IMR-90 (cell line): Measurements from ENCODE around the gene ISOC1. TPM values are rescaled to one million over a fixed set of nuclear protein-coding genes. Genes with fewer than 3 reads are reported as not detected.

ENCODE experiments used
- ATAC-seq: fragments of 200-7000 bp; cut with Tn5 transposase; 2 replicates; pipeline ENCODE4 v1.9.1; 2020; ENCODE audit warnings: low read depth, mild to moderate bottlenecking, moderate library complexity
- BruUV-seq: library from RNA; stranded (reverse); fragments of 400-500 nt; replicated peaks from 2 replicates; lab custom pipeline; 2021; lab: Mats Ljungman, UMichigan
- CTCF ChIA-PET: fragments of 300-600 bp; formaldehyde crosslinking; extraction: SDS; loops from one replicate; lab custom pipeline; 2021; ENCODE audit warnings: antibody characterized with exemption; lab: Yijun Ruan, JAX
- POLR2A ChIA-PET: fragments of 300-600 bp; sonication (Branson Sonifier 250); formaldehyde crosslinking; loops from one replicate; lab custom pipeline; 2022; ENCODE audit warnings: antibody characterized with exemption; ENCODE audit not compliant: unreplicated experiment; lab: Charles Lee
- DNase-seq: peaks from one replicate; pipeline ENCODE4 v3.0.0; 2013
- H2AFZ ChIP-seq: replicated peaks from 2 replicates; pipeline ENCODE3; 2013; ENCODE audit warnings: low read length, mild to moderate bottlenecking; ENCODE audit not compliant: poor library complexity
- H2AK5ac ChIP-seq: 2 replicates; pipeline ENCODE4 v1.6.1; 2013; ENCODE audit warnings: low read depth, low read length, inconsistent platforms
- H2AK9ac ChIP-seq: replicated peaks from 2 replicates; pipeline ENCODE3; 2013; ENCODE audit warnings: mild to moderate bottlenecking, low read depth, low read length, moderate library complexity; ENCODE audit not compliant: poor library complexity
- H2BK120ac ChIP-seq: 2 replicates; pipeline ENCODE4 v1.6.1; 2013; ENCODE audit warnings: low read depth, low read length, inconsistent platforms
- H2BK15ac ChIP-seq: 3 replicates; pipeline ENCODE4 v1.6.1; 2013; ENCODE audit warnings: low read depth, low read length, inconsistent platforms
- H2BK20ac ChIP-seq: 2 replicates; pipeline ENCODE4 v1.6.1; 2013; ENCODE audit warnings: low read depth, mild to moderate bottlenecking, inconsistent platforms, low read length, moderate library complexity
- H2BK5ac ChIP-seq: 2 replicates; pipeline ENCODE4 v1.6.1; 2013; ENCODE audit warnings: mild to moderate bottlenecking, low read depth, low read length, inconsistent platforms; ENCODE audit not compliant: poor library complexity, severe bottlenecking
- H3K14ac ChIP-seq: replicated peaks from 2 replicates; pipeline ENCODE4 v1.6.1; 2013; ENCODE audit warnings: low read depth, low read length, inconsistent platforms
- H3K18ac ChIP-seq: 2 replicates; pipeline ENCODE4 v1.6.1; 2013; ENCODE audit warnings: low read depth, low read length, control low read depth
- H3K23ac ChIP-seq: 2 replicates; pipeline ENCODE4 v1.6.1; 2013; ENCODE audit warnings: low read depth, low read length, inconsistent platforms
- H3K27ac ChIP-seq: 2 replicates; pipeline ENCODE4 v1.5.1; 2013; ENCODE audit warnings: mild to moderate bottlenecking, control low read depth, low read length; ENCODE audit not compliant: insufficient read depth
- H3K27me3 ChIP-seq: 2 replicates; pipeline ENCODE4 v1.6.1; 2013; ENCODE audit warnings: low read length; ENCODE audit not compliant: control insufficient read depth, insufficient read depth
- H3K36me3 ChIP-seq: 2 replicates; pipeline ENCODE4 v1.6.1; 2013; ENCODE audit warnings: low read length, mixed read lengths; ENCODE audit not compliant: control insufficient read depth, insufficient read depth
- H3K4ac ChIP-seq: 2 replicates; pipeline ENCODE4 v1.6.1; 2013; ENCODE audit warnings: low read depth, low read length, inconsistent platforms
- H3K4me1 ChIP-seq: 2 replicates; pipeline ENCODE4 v1.6.1; 2013; ENCODE audit warnings: low read length, mixed read lengths; ENCODE audit not compliant: control insufficient read depth, insufficient read depth
- H3K4me2 ChIP-seq: 2 replicates; pipeline ENCODE4 v1.6.1; 2013; ENCODE audit warnings: low read depth, mild to moderate bottlenecking, control low read depth, low read length, moderate library complexity
- H3K4me3 ChIP-seq: 2 replicates; pipeline ENCODE4 v1.5.1; 2013; ENCODE audit warnings: low read depth, mild to moderate bottlenecking, control low read depth, low read length, moderate library complexity; ENCODE audit not compliant: insufficient read depth
- H3K56ac ChIP-seq: 2 replicates; pipeline ENCODE4 v1.6.1; 2013; ENCODE audit warnings: low read length, inconsistent platforms; ENCODE audit not compliant: insufficient read depth; ENCODE audit errors: extremely low read depth
- H3K79me1 ChIP-seq, 2 experiments: 2 replicates each; pipeline ENCODE4 v1.6.1; 2013; ENCODE audit warnings: low read length in 2 of 2, inconsistent platforms in 1 of 2, low read depth in 1 of 2
- H3K9ac ChIP-seq: 2 replicates; pipeline ENCODE4 v1.6.1; 2013; ENCODE audit warnings: low read depth, low read length, control low read depth
- H3K9me1 ChIP-seq: 2 replicates; pipeline ENCODE4 v1.6.1; 2013; ENCODE audit warnings: low read length, inconsistent platforms; ENCODE audit not compliant: insufficient read depth
- H3K9me3 ChIP-seq: 2 replicates; pipeline ENCODE4 v1.6.1; 2013; ENCODE audit warnings: low read length; ENCODE audit not compliant: control insufficient read depth, insufficient read depth
- H4K20me1 ChIP-seq: 2 replicates; pipeline ENCODE4 v1.6.1; 2013; ENCODE audit warnings: low read length, inconsistent platforms; ENCODE audit not compliant: insufficient read depth
- H4K5ac ChIP-seq: 2 replicates; pipeline ENCODE4 v1.6.1; 2013; ENCODE audit warnings: mild to moderate bottlenecking, low read depth, low read length, control low read depth
- H4K8ac ChIP-seq, 2 experiments: 2 replicates each; pipeline ENCODE4 v1.6.1; 2013; ENCODE audit warnings: low read depth in 2 of 2, low read length in 2 of 2, control low read depth in 1 of 2, inconsistent platforms in 1 of 2
- H4K91ac ChIP-seq: 2 replicates; pipeline ENCODE4 v1.6.1; 2013; ENCODE audit warnings: low read depth, low read length, inconsistent platforms; ENCODE audit not compliant: insufficient read depth
- BHLHE40 ChIP-seq: fragments of 150-350 bp; IDR thresholded peaks from 2 replicates; pipeline ENCODE4 v1.6.1; 2016; ENCODE audit warnings: mild to moderate bottlenecking, low read depth, low read length
- CEBPB ChIP-seq: IDR thresholded peaks from 2 replicates; pipeline ENCODE4 v1.6.1; 2012; ENCODE audit warnings: low read depth, low read length, improper control_type of control experiment
- CTCF ChIP-seq: conservative IDR thresholded peaks from 2 replicates; pipeline ENCODE4 v1.5.1; 2012; ENCODE audit warnings: mild to moderate bottlenecking, low read depth, low read length, improper control_type of control experiment
- MXI1 ChIP-seq: IDR thresholded peaks from 2 replicates; pipeline ENCODE4 v1.6.1; 2012; ENCODE audit warnings: low read depth, mild to moderate bottlenecking, low read length, moderate library complexity, borderline replicate concordance
- NFE2L2 ChIP-seq: fragments of 150-350 bp; IDR thresholded peaks from 2 replicates; pipeline ENCODE4 v1.6.1; 2016; ENCODE audit warnings: low read depth, mild to moderate bottlenecking, low read length
- POLR2A ChIP-seq: IDR thresholded peaks from 2 replicates; pipeline ENCODE4 v1.6.1; 2012; ENCODE audit warnings: mild to moderate bottlenecking, low read depth, low read length
- RAD21 ChIP-seq: IDR thresholded peaks from 2 replicates; pipeline ENCODE4 v1.6.1; 2012; ENCODE audit warnings: low read length, improper control_type of control experiment
- RCOR1 ChIP-seq: IDR thresholded peaks from 2 replicates; pipeline ENCODE4 v1.6.1; 2012; ENCODE audit warnings: mild to moderate bottlenecking, low read length, improper control_type of control experiment; ENCODE audit not compliant: insufficient replicate concordance
- RFX5 ChIP-seq: IDR thresholded peaks from 2 replicates; pipeline ENCODE4 v1.8.0; 2012; ENCODE audit warnings: low read depth, mild to moderate bottlenecking, low read length, moderate library complexity
- SMC3 ChIP-seq: fragments of 150-350 bp; IDR thresholded peaks from 2 replicates; pipeline ENCODE4 v1.6.1; 2016; ENCODE audit warnings: low read depth, mild to moderate bottlenecking, antibody characterized with exemption, low read length, moderate library complexity
- WGBS, 2 experiments: methylation state at CpG; one replicate each; pipeline versions ENCODE4 v1.1.5 to v1.1.7; 2013; ENCODE audit warnings: missing lambda C conversion rate in 2 of 2; ENCODE audit not compliant: insufficient read length in 1 of 2; ENCODE audit errors: extremely low coverage in 2 of 2; 5-methylcytosine and 5-hydroxymethylcytosine counted together
- dilution Hi-C: fragments of 300-500 bp; cut with HindIII; formaldehyde crosslinking; loops from one replicate; pipeline ENCODE4 v1.14.3; 2018; ENCODE audit warnings: low sequenced_read_pairs; ENCODE audit not compliant: unreplicated experiment
- in situ Hi-C: fragments of 300-500 bp; cut with MboI; formaldehyde crosslinking; loops from 3 replicates; pipeline ENCODE4 v1.14.3; 2019; ENCODE audit warnings: low sequenced_read_pairs, inconsistent platforms, mixed read lengths
- intact Hi-C: fragments of 100-400 bp; cut with micrococcal nuclease; formaldehyde crosslinking; loops from 2 replicates; pipeline ENCODE4 v1.10.0; 2022
- polyA plus RNA-seq, 3 experiments: library from polyadenylated mRNA; depleted of rRNA; stranded (reverse); fragments of >200 nt; gene quantifications; 2 replicates each; pipeline ENCODE4 v1.2.3, GENCODE V29; 2012; ENCODE audit warnings: low replicate concordance in 1 of 3
- total RNA-seq: library from RNA; depleted of rRNA; stranded (reverse); fragments of >200 nt; gene quantifications from 2 replicates; pipeline ENCODE4 v1.2.3, GENCODE V29; 2012
- TF ChIP-seq, protein P1 (sequence below): fragments of 150-350 bp; IDR thresholded peaks from 2 replicates; pipeline ENCODE4 v1.6.1; 2017; ENCODE audit warnings: mild to moderate bottlenecking, antibody characterized with exemption, low read length, low read depth

Gene ISOC1
- total and polyA plus RNA-seq, 2 of the 4 experiments (the other 2 are of a cell fraction), result 10.8 to 11.6 TPM

- BruUV-seq, result no TSS peak
- ATAC-seq, result no peak
- H3K9me3 ChIP-seq, result no peaks in the 10 kb centered on the region
- H2BK20ac ChIP-seq, result no peak overlapping the region
- no peak overlapping the region for H3K14ac ChIP-seq
- no peak overlapping the region for H2BK5ac ChIP-seq
- no peak overlapping the region for H4K91ac ChIP-seq
- H4K5ac ChIP-seq, result no peak overlapping the region
- H4K8ac ChIP-seq, result no peak overlapping the region
- H3K36me3 ChIP-seq, result no peaks in the 10 kb centered on the region
- H3K27me3 ChIP-seq, result no peaks in the 10 kb centered on the region
- no peaks in the 10 kb centered on the region for H3K9me1 ChIP-seq
- no peak overlapping the region for H2AK5ac ChIP-seq
- ChIA-PET CTCF (no interaction called here), POLR2A (no interaction called here)
- H2BK15ac ChIP-seq, result no peak overlapping the region
- WGBS, 2 experiments, result no CpG with 5 or more reads among the region's 4 CpGs
- no peak overlapping the region for H2BK120ac ChIP-seq
- no peaks in the 10 kb centered on the region for H3K79me1 ChIP-seq
- no peak overlapping the region for H3K56ac ChIP-seq
- no peak overlapping the region for H3K9ac ChIP-seq
- no peak overlapping the region for H2AFZ ChIP-seq
- H3K4ac ChIP-seq, result no peak overlapping the region
- H3K4me3 ChIP-seq, result no peak overlapping the region
- no peaks in the 10 kb centered on the region for H4K20me1 ChIP-seq
- TF ChIP-seq CTCF, result no peak
- no peak for TF ChIP-seq RAD21
- TF ChIP-seq, protein P1, sequence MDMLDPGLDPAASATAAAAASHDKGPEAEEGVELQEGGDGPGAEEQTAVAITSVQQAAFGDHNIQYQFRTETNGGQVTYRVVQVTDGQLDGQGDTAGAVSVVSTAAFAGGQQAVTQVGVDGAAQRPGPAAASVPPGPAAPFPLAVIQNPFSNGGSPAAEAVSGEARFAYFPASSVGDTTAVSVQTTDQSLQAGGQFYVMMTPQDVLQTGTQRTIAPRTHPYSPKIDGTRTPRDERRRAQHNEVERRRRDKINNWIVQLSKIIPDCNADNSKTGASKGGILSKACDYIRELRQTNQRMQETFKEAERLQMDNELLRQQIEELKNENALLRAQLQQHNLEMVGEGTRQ, result no peak
- no peak for TF ChIP-seq POLR2A
- no peak for TF ChIP-seq SMC3
- TF ChIP-seq RCOR1, result no peak
- no peak for TF ChIP-seq BHLHE40
- no peak for TF ChIP-seq MXI1
- TF ChIP-seq RFX5, result no peak
- no peak for TF ChIP-seq CEBPB
- no peak for TF ChIP-seq NFE2L2
- DNase-seq, result no peak
- intact Hi-C loops, result no loop called here
- dilution Hi-C loops, result no loop called here
- H3K18ac ChIP-seq, result no peak overlapping the region
- H3K4me1 ChIP-seq, result no peaks in the 10 kb centered on the region
- in situ Hi-C loops, result no loop called here
- no peak overlapping the region for H2AK9ac ChIP-seq
- no peak overlapping the region for H3K27ac ChIP-seq
- H3K4me2 ChIP-seq, result no peak overlapping the region
- H3K23ac ChIP-seq, result no peak overlapping the region
These were observed 19.6 kb upstream of the ISOC1 start for GRCh38 chr5:129074903-129075302.
